ENCODE results near the gene TTLL13. TPM values are rescaled to one million over a fixed set of nuclear protein-coding genes. Genes with fewer than 3 reads are reported as not detected.
A peak's percentile ranks its signal among the peaks of the same experiment; 100 is the strongest.

The TTLL13 gene
- total and polyA plus RNA-seq, 2 of the 8 experiments (the other 6 are each of a cell fraction or from before 2014, with no cell fraction given): 0.03 TPM; not detected in 1

DNA sequence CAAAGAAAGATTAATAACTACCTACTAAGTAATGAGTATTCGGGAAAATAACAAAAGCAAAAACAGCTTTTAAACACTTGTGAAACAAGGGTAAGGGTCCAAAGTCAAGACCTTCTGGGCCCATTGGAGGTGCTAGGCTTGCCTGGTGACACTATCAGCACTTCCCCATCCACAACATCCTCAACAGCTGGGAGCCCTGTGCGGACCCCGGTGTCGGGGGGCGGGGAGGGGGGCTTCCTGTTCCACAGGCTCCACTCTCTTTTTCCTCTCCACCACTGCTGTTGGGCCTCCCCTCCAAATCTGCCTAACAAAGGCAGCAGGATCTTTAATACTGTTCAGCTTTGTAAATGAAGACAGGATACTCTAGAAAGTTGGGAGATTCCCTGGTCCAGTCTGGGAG is 37.7 kb downstream of the TTLL13 start:
- DNase-seq (ENCODE audit: low read depth in 1 of 2, low spot score in 2 of 2) (no peak), FAIRE-seq (no peak)
- Histone ChIP-seq H2AK5ac (ENCODE audit: low read depth, low read length) (no peak overlapping the region), H3K18ac (ENCODE audit: extremely low read depth, low read length) (no peak overlapping the region), H2BK5ac (ENCODE audit: low read depth, low read length) (no peak overlapping the region), H3K4me2 (ENCODE audit: insufficient read depth in 1 of 2, low read depth in 2 of 2, low read length in 2 of 2) (peak overlapping the region in 1 of 2 experiments; percentile 33; a peak in 2 of 4 replicates), H4K8ac (ENCODE audit: extremely low read depth, insufficient read depth, low read length) (no peak overlapping the region), H2BK15ac (ENCODE audit: low read length) (no peak overlapping the region), H2BK12ac (ENCODE audit: low read depth, low read length) (no peak overlapping the region), H3K4me3 (ENCODE audit: extremely low read depth in 1 of 4, insufficient read depth in 2 of 4, low read depth in 3 of 4, low read length in 4 of 4) (no peak overlapping the region), H3K79me2 (ENCODE audit: control insufficient read depth in 1 of 2, insufficient read depth in 2 of 2, low read length in 2 of 2) (no peaks in the 10 kb centered on the region), H3K56ac (replicated peaks; ENCODE audit: insufficient read length, low read depth, low read length) (no peak overlapping the region), H3K14ac (ENCODE audit: insufficient read length) (no peak overlapping the region), H3K23ac (ENCODE audit: insufficient read length) (no peak overlapping the region), H2BK20ac (ENCODE audit: low read length) (no peak overlapping the region), H4K91ac (replicated peaks; ENCODE audit: insufficient read length, low read length) (no peak overlapping the region), H3K4ac (replicated peaks; ENCODE audit: insufficient read length, low read depth, low read length) (no peak overlapping the region), H3K27ac (ENCODE audit: low read depth, low read length) (no peak overlapping the region), H3K27me3 (replicated peaks in 1 of 4; ENCODE audit: control insufficient read depth in 3 of 4, extremely low read depth in 1 of 4, insufficient read depth in 3 of 4, low read length in 3 of 4) (no peaks in the 10 kb centered on the region), H3K36me3 (ENCODE audit: control insufficient read depth in 2 of 4, insufficient read depth in 4 of 4, low read length in 3 of 4) (no peaks in the 10 kb centered on the region), H3K9me3 (ENCODE audit: insufficient read depth in 2 of 2, low read depth in 1 of 2, low read length in 1 of 2) (no peaks in the 10 kb centered on the region), H4K20me1 (replicated peaks in 1 of 2; ENCODE audit: control insufficient read depth in 1 of 2, insufficient read depth in 2 of 2, low read length in 2 of 2) (no peaks in the 10 kb centered on the region), H3K9ac (replicated peaks in 1 of 4; ENCODE audit: extremely low read depth in 1 of 4, low read depth in 3 of 4, low read length in 3 of 4) (no peak overlapping the region), H3K4me1 (replicated peaks in 1 of 4; ENCODE audit: control insufficient read depth in 3 of 4, insufficient read depth in 4 of 4, low read length in 3 of 4) (peaks cover 0 to 3% (median 1%) of the 10 kb centered on the region in 4 experiments; a peak in 3 of 7 replicates), H3K23me2 (ENCODE audit: low read depth, low read length) (no peaks in the 10 kb centered on the region), H4K5ac (ENCODE audit: insufficient read length, low read depth, low read length) (no peak overlapping the region), H2AFZ (ENCODE audit: low read length) (no peak overlapping the region), H2BK120ac (replicated peaks; ENCODE audit: low read depth, low read length) (no peak overlapping the region), H3K79me1 (ENCODE audit: low read depth, low read length) (no peaks in the 10 kb centered on the region)
- WGBS, 2 experiments (ENCODE audit: extremely low coverage in 1 of 2, insufficient coverage in 1 of 2, insufficient read length in 1 of 2, insufficient replicate concordance in 2 of 2, low coverage in 1 of 2, low lambda C conversion rate in 2 of 2, missing lambda C conversion rate in 1 of 2): 49% methylated on average over 5 of the region's 5 CpGs; no CpG with 5 or more reads in 1 of the 2 experiments
- no peak for TF ChIP-seq ATF3 (IDR thresholded peaks at IDR 0.05; ENCODE audit: insufficient read depth, low read depth, low read length)
- ChIA-PET CTCF (ENCODE audit: partially characterized antibody) (interaction anchor here (0.6 to 1.8 kb wide), 21 partner anchors 10 to 781 kb away, joined by 3 to 8 read pairs (median 3); no protein-coding TSS in a partner anchor), POLR2A (ENCODE audit: partially characterized antibody) (no interaction called here)
